NCI-H2081 (cell line): ENCODE data around the gene RAB40AL.

ENCODE experiments used
- DNase-seq, 2 experiments: peaks; one replicate each; lab custom pipeline; 2025; lab: John Stamatoyannopoulos, UW

The RAB40AL gene

DNA sequence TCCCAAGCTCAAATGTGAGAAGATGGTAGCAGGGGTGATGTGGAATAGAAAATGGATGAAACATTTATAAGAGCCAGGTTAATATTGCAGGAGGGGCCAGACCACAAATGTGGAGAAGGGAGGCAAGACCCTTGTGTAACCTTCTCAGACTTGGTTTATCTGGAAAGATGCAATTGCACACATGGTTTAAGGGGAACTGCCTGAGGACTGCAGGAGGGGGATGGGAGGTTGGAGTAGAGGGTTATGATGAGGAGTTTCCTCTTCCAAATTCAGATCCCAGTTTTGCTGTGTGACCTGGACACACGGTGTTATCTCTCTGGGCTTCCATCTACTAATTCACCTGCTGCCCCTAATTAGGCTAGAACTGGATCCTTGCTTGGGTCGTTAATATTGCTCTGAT, 46.1 kb downstream of the RAB40AL start:
- DNase-seq: no peak

DNA sequence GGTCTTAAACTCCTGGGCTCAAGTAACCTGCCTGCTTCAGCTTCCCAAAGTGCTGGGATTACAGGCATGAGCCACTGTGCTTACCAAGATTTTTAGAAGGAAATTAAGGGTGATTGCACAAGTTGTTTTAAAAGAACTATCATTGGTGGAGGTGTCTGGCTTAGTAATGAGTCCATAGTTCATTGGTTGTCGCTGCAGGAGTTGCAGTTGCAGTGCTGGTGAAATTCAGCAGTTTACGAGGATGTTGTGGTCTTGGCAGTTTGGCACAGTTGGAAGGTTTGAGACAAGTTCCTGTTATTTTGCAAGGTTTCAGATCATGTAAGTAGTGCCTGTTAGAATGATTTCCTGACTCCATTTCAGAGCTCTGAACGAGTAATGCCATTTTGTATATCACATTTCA, 48.1 kb downstream of the RAB40AL start:
- DNase-seq: no peak
